COR-L47 (cell line): Measurements from ENCODE around the gene INPPL1.
"Not testable (repeated sequence)": the region's sequence is repeated elsewhere in the genome, so short reads cannot be mapped to it uniquely, and the experiment has no call there.

ENCODE experiments used
- DNase-seq: peaks from one replicate; lab custom pipeline; 2025; lab: John Stamatoyannopoulos, UW

Gene INPPL1

GRCh38 chr11:72244361-72245262 is 20.0 kb downstream of the INPPL1 start:
- DNase-seq: no peak

GRCh38 chr11:72245263-72245816 is 20.8 kb downstream of the INPPL1 start:
- no peak for DNase-seq

GRCh38 chr11:72247584-72247983 is 23.0 kb downstream of the INPPL1 start:
- DNase-seq: no peak

- no peak for DNase-seq
Observed at GRCh38 chr11:72249961-72250360, 25.4 kb downstream of the INPPL1 start.

- DNase-seq: no peak
Observed at GRCh38 chr11:72250661-72251464, 26.3 kb downstream of the INPPL1 start.

GRCh38 chr11:72251614-72252013 is 27.0 kb downstream of the INPPL1 start:
- no peak for DNase-seq

- DNase-seq: no peak
Observed at GRCh38 chr11:72253392-72253791, 28.8 kb downstream of the INPPL1 start.

- DNase-seq: no peak
Observed at GRCh38 chr11:72254299-72254993, 29.9 kb downstream of the INPPL1 start.

- DNase-seq: no peak
Observed at GRCh38 chr11:72257570-72257969, 33.0 kb downstream of the INPPL1 start.

- DNase-seq: no peak
Observed at GRCh38 chr11:72259490-72259889, 34.9 kb downstream of the INPPL1 start.

GRCh38 chr11:72260574-72260973 is 36.0 kb downstream of the INPPL1 start:
- DNase-seq: no peak

GRCh38 chr11:72263361-72263760 is 38.8 kb downstream of the INPPL1 start:
- no peak for DNase-seq

- no peak for DNase-seq
Observed at GRCh38 chr11:72265951-72266350, 41.4 kb downstream of the INPPL1 start.

GRCh38 chr11:72266960-72267359 is 42.4 kb downstream of the INPPL1 start:
- not testable (repeated sequence) for DNase-seq

GRCh38 chr11:72267956-72268617 is 43.5 kb downstream of the INPPL1 start:
- no peak for DNase-seq

- no peak for DNase-seq
Observed at GRCh38 chr11:72271980-72272379, 47.4 kb downstream of the INPPL1 start.

GRCh38 chr11:72274435-72274834 is 49.9 kb downstream of the INPPL1 start:
- no peak for DNase-seq

GRCh38 chr11:72278905-72279304 is 54.3 kb downstream of the INPPL1 start:
- DNase-seq: no peak

GRCh38 chr11:72280037-72280436 is 55.5 kb downstream of the INPPL1 start:
- no peak for DNase-seq

- DNase-seq: no peak
Observed at GRCh38 chr11:72280726-72281315, 56.3 kb downstream of the INPPL1 start.

- DNase-seq: no peak
Observed at GRCh38 chr11:72283947-72284346, 59.4 kb downstream of the INPPL1 start.
